Right cardiac atrium (tissue), 5 donors: ENCODE results near the gene ARSA. TPM values are rescaled to one million over a fixed set of nuclear protein-coding genes. Genes with fewer than 3 reads are reported as not detected.
A peak's percentile ranks its signal among the peaks of the same experiment; 100 is the strongest.
"Not testable (repeated sequence)": the region's sequence is repeated elsewhere in the genome, so short reads cannot be mapped to it uniquely, and the experiment has no call there.

Experiments used
- ATAC-seq, 2 donors: fragments of 200-7000 bp; cut with Tn5 transposase; one replicate each; pipeline versions ENCODE4 v1.8.0 to v1.9.1; 2020; ENCODE audit warnings: moderate library complexity in 2 of 2, mild to moderate bottlenecking in 1 of 2
- DNase-seq, 3 donors: peaks; one replicate each; pipeline ENCODE4 v3.0.0-alpha.2; 2020
- H3K27ac ChIP-seq: one replicate; pipeline ENCODE4 v1.5.1; 2013; ENCODE audit warnings: mild to moderate bottlenecking, low read length, control low read depth, moderate library complexity
- H3K27me3 ChIP-seq: one replicate; pipeline ENCODE4 v1.6.1; 2013; ENCODE audit not compliant: control insufficient read depth, insufficient read depth
- H3K4me1 ChIP-seq: one replicate; pipeline ENCODE4 v1.6.1; 2013; ENCODE audit warnings: low read length; ENCODE audit not compliant: control insufficient read depth, insufficient read depth
- H3K4me3 ChIP-seq: one replicate; pipeline ENCODE4 v1.5.1; 2013; ENCODE audit warnings: low read length, control low read depth
- H3K9me3 ChIP-seq: one replicate; pipeline ENCODE4 v1.6.1; 2013; ENCODE audit warnings: low read length; ENCODE audit not compliant: control insufficient read depth
- WGBS: extraction: QIAGEN DNeasy Blood & Tissue Kit; methylation state at CpG from one replicate; pipeline ENCODE4 v1.1.7; 2013; 5-methylcytosine and 5-hydroxymethylcytosine counted together
- intact Hi-C, 4 donors: fragments of 100-400 bp; cut with DNase I; formaldehyde crosslinking; loops; one replicate each; pipeline versions ENCODE4 v1.11.0 to v1.14.0; 2022 to 2023
- polyA plus RNA-seq: library from polyadenylated mRNA; stranded (reverse); fragments of 200-250 nt; gene quantifications from one replicate; pipeline ENCODE4 v1.2.3, GENCODE V29; 2013
- total RNA-seq, 4 donors: library from RNA; stranded (reverse); fragmentation: NEBNext Ultra II Directional; extraction: Animal tissue kit (Norgen Biotek cat#: 25700); gene quantifications; one replicate each; pipeline ENCODE4 v1.2.1, GENCODE V29; 2021
- donor health status: healthy with polysubstance abuse.
- donor health status: DM: no; HTN: yes; CAD: no.
- donor health status: DM: no; HTN: no; CAD: no.
- donor health status: DM: no; HTN: yes; CAD: no; lungs with severe emphysema.
- donor health status: DM: yes; HTN: yes; CAD: no.

Gene ARSA
- total and polyA plus RNA-seq, 5 donors, result 30.3 to 37.0 (median 32.7) TPM

- no peaks in the 10 kb centered on the region for H3K27me3 ChIP-seq
- no peak overlapping the region for H3K27ac ChIP-seq
- H3K4me1 ChIP-seq, result peaks cover 2% of the 10 kb centered on the region
- no peak overlapping the region for H3K4me3 ChIP-seq
- ATAC-seq (no peak), DNase-seq (no peak)
- 89% methylated on average over 10 of the region's 10 CpGs for WGBS
- no peaks in the 10 kb centered on the region for H3K9me3 ChIP-seq
- intact Hi-C loops, result no loop called here
These were observed 25.3 kb upstream of the ARSA start for GRCh38 chr22:50653256-50653655.

GRCh38 chr22:50643821-50644101 is 15.8 kb upstream of the ARSA start:
- 69% methylated on average over 3 of the region's 3 CpGs for WGBS
- H3K27me3 ChIP-seq, H3K4me3 ChIP-seq, H3K27ac ChIP-seq, intact Hi-C loops, DNase-seq, H3K9me3 ChIP-seq, ATAC-seq: not testable (repeated sequence)
- H3K4me1 ChIP-seq, result peaks cover 11% of the 10 kb centered on the region

DNA sequence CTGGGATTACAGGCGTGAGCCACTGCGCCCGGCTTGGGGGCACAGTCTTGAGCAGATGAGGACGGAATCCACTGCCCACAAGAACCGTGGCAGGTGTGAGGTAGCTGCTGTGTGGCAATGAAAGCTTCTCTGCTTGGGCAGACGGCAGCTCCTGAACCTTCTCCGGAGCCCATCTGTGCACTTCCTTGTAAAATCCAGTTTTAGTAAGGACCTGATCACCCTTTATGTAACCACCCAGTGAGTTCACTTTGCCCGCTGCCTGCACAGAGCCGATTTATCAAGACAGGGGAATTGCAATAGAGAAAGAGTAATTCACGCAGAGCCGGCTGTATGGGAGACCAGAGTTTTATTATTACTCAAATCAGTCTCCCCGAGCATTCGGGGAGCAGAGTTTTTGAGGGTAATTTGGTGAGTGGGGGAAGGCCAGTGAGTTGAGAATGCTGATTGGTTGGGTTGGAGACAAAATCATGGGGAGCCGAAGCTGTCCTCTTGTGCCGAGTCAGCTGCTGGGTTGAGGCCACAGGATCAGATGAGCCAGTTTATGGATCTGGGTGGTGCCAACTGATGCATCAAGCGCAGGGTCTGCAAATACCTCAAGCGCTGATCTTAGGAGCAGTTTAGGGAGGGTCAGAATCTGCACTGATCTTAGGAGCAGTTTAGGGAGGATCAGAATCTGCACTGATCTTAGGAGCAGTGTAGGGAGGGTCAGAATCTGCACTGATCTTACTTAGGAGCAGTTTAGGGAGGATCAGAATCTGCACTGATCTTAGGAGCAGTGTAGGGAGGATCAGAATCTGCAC is 15.3 kb upstream of the ARSA start:
- DNase-seq, H3K27ac ChIP-seq, H3K9me3 ChIP-seq, ATAC-seq, H3K27me3 ChIP-seq, intact Hi-C loops, H3K4me3 ChIP-seq: not testable (repeated sequence)
- 92% methylated on average over 17 of the region's 17 CpGs for WGBS
- peaks cover 11% of the 10 kb centered on the region for H3K4me1 ChIP-seq

DNA sequence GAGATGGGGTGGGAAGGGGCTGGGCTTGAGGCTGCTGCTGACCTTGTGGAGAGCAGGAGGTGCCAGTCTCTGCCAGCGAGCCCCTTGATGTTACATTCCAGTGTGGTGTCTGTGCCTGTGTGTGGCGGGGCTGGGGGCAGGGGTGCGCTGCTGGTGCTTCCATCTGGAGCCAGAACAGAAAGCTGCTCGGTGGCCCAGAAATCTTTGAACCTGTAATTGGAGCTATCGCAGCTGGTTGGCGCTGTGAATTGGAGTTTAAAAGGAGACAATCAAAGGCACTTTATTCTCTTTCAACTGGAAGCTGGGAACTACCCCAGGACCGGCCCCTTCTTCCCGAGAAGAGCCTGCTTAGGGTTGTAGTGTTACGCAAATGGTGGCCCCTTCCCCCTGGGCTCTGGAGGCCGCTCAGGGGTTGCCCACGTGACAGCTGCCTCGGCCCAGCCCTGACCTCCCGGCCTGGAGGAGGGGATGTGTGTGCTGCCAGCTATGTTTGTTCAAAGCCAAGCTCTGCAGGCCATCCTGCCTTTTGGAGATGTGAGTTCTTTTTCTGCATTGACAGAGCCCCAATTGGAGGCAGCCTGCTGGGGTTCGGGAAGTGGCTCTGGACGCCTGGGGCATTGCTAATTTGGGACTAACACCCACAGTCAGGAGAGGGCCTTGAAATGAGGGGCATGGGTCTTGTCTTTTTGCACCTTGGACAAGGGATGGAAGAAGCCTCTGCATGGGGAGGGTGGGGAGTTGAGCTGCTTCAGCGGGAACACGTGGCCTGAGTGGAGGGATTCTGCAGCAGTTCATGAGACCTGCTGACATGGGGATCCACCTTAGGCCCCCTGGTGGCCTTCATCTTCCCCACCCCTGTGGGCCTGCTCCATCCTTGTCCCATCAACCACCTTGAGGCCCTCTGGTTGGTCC is 14.0 kb upstream of the ARSA start:
- H3K27ac ChIP-seq, result peak overlapping the region; percentile 85
- H3K4me3 ChIP-seq, result no peak overlapping the region
- intact Hi-C loops, result no loop called here
- H3K4me1 ChIP-seq, result peaks cover 11% of the 10 kb centered on the region
- H3K9me3 ChIP-seq, result no peaks in the 10 kb centered on the region
- peak; percentile 40 to 83 (median 81) for DNase-seq
- no peaks in the 10 kb centered on the region for H3K27me3 ChIP-seq
- peak; percentile 85 to 86 for ATAC-seq
- 18% methylated on average over 17 of the region's 17 CpGs for WGBS

- peak; percentile 54 to 82 for ATAC-seq
- intact Hi-C loops, result no loop called here
- H3K27me3 ChIP-seq, result no peaks in the 10 kb centered on the region
- 67% methylated on average over 15 of the region's 15 CpGs for WGBS
- DNase-seq, result no peak
- H3K27ac ChIP-seq, result peak overlapping the region; percentile 85
- no peak overlapping the region for H3K4me3 ChIP-seq
- H3K9me3 ChIP-seq, result no peaks in the 10 kb centered on the region
- H3K4me1 ChIP-seq, result peaks cover 11% of the 10 kb centered on the region
These were observed 13.1 kb upstream of the ARSA start for GRCh38 chr22:50640857-50641647.

DNA sequence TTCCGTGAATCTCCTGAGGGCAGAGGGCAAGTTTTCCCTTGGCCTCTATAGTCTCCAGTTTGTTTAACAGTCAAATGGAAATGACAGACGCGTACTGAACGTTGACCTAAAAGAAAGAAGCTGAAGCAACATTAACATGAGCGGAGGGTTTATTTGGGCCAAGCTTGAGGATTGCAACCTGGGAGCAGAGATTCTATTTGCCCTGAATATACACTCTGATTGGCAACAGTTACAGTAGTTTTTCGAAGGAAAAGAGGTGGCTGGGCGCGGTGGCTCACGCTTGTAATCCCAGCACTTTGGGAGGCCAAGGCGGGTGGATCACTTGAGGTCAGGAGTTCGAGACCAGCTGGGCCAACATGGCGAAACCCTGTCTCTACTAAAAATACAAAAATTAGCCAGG is 12.3 kb upstream of the ARSA start:
- WGBS, result 97% methylated on average over 12 of the region's 12 CpGs
- H3K27me3 ChIP-seq, H3K4me3 ChIP-seq, DNase-seq, ATAC-seq, intact Hi-C loops, H3K9me3 ChIP-seq, H3K27ac ChIP-seq: not testable (repeated sequence)
- H3K4me1 ChIP-seq, result peaks cover 11% of the 10 kb centered on the region

GRCh38 chr22:50635591-50635990 is 7.6 kb upstream of the ARSA start:
- no peaks in the 10 kb centered on the region for H3K4me1 ChIP-seq
- no peaks in the 10 kb centered on the region for H3K9me3 ChIP-seq
- ATAC-seq, result peak in 1 of 2 donors; percentile 33
- H3K27me3 ChIP-seq, result no peaks in the 10 kb centered on the region
- DNase-seq, result no peak
- 93% methylated on average over 11 of the region's 11 CpGs for WGBS
- H3K27ac ChIP-seq, result no peak overlapping the region
- intact Hi-C loops, result no loop called here
- no peak overlapping the region for H3K4me3 ChIP-seq

DNA sequence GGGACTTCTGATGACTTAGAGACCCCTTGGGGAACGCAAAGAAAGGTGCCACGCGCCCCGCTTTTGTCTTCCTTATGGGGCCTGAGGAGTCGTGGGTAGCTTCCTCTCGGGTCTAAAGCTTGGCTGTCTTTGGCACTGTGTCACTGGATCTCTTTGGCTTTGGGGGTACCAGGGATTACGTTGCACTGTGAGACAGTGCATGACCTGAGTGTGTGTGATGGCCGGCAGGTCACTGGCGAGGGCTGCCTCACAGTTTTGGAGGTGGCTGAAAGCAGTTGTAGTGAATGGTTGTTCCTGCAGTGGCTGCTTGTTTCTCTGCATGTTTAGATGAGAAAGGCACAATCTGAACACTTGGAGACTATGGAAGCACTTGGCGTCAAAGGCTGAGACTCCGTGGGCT is 5.8 kb upstream of the ARSA start:
- H3K27ac ChIP-seq, result no peak overlapping the region
- DNase-seq (no peak), ATAC-seq (no peak)
- 86% methylated on average over 11 of the region's 11 CpGs for WGBS
- no peaks in the 10 kb centered on the region for H3K27me3 ChIP-seq
- H3K9me3 ChIP-seq, result no peaks in the 10 kb centered on the region
- intact Hi-C loops, result no loop called here
- H3K4me3 ChIP-seq, result no peak overlapping the region
- peaks cover 2% of the 10 kb centered on the region for H3K4me1 ChIP-seq

- Histone ChIP-seq H3K27ac (no peak overlapping the region), H3K9me3 (no peaks in the 10 kb centered on the region)
- ATAC-seq, result no peak
These were observed 5.1 kb upstream of the ARSA start for GRCh38 chr22:50633086-50633485.

GRCh38 chr22:50630376-50630775 is 2.4 kb upstream of the ARSA start:
- H3K4me1 ChIP-seq, result peaks cover 6% of the 10 kb centered on the region
- DNase-seq (no peak), ATAC-seq (no peak)
- H3K27ac ChIP-seq, result no peak overlapping the region
- no peak overlapping the region for H3K4me3 ChIP-seq
- intact Hi-C loops, result no loop called here
- H3K9me3 ChIP-seq, result no peaks in the 10 kb centered on the region
- H3K27me3 ChIP-seq, result no peaks in the 10 kb centered on the region
- 87% methylated on average over 5 of the region's 5 CpGs for WGBS

More at GRCh38 chr22:50633086-50633485, 5.1 kb upstream of the ARSA start:
- Histone ChIP-seq H3K4me1 (peaks cover 4% of the 10 kb centered on the region), H3K27me3 (no peaks in the 10 kb centered on the region), H3K4me3 (no peak overlapping the region)
- 84% methylated on average over 5 of the region's 5 CpGs for WGBS
- intact Hi-C loops, result no loop called here
- DNase-seq, result no peak
